CD14-positive monocyte (primary cell): Measurements from ENCODE around the gene KRT1. TPM values are rescaled to one million over a fixed set of nuclear protein-coding genes. Genes with fewer than 3 reads are reported as not detected.

Experiments used
- DNase-seq, 3 donors: peaks; one replicate each; pipeline ENCODE4 v3.0.0-alpha.2; 2011 to 2022
- H2AFZ ChIP-seq: 2 replicates; pipeline ENCODE4 v1.6.0; 2012; ENCODE audit warnings: mild to moderate bottlenecking, low read depth, low read length, inconsistent platforms; ENCODE audit not compliant: insufficient read depth, poor library complexity, severe bottlenecking
- H3K27ac ChIP-seq, 2 donors: 1 replicate in 1 of 2; 2 replicates in 1 of 2; pipeline ENCODE4 v1.5.1; 2012 to 2013; ENCODE audit warnings: low read length in 2 of 2, control low read depth in 1 of 2, inconsistent platforms in 1 of 2, low read depth in 1 of 2, mild to moderate bottlenecking in 1 of 2
- H3K27me3 ChIP-seq, 2 donors: one replicate each; pipeline versions ENCODE4 v1.6.0 to v1.6.1; 2011 to 2013; ENCODE audit warnings: low read length in 2 of 2; ENCODE audit not compliant: control insufficient read depth in 2 of 2, insufficient read depth in 2 of 2
- H3K36me3 ChIP-seq, 2 donors: replicated peaks in 1 of 2; 1 replicate in 1 of 2; 2 replicates in 1 of 2; pipeline versions ENCODE4 v1.5.1 to v1.6.1; 2012 to 2013; ENCODE audit warnings: low read length in 2 of 2, control low read depth in 1 of 2, inconsistent platforms in 1 of 2, mild to moderate bottlenecking in 1 of 2; ENCODE audit not compliant: insufficient read depth in 2 of 2, control insufficient read depth in 1 of 2
- H3K4me1 ChIP-seq, 2 donors: 1 replicate in 1 of 2; 2 replicates in 1 of 2; pipeline versions ENCODE4 v1.5.1 to v1.6.1; 2012 to 2013; ENCODE audit warnings: low read length in 2 of 2, control low read depth in 1 of 2, inconsistent platforms in 1 of 2, mild to moderate bottlenecking in 1 of 2, moderate library complexity in 1 of 2; ENCODE audit not compliant: insufficient read depth in 2 of 2, control insufficient read depth in 1 of 2
- H3K4me2 ChIP-seq: replicated peaks from 2 replicates; pipeline ENCODE3; 2012; ENCODE audit warnings: low read length, moderate library complexity, mild to moderate bottlenecking; ENCODE audit not compliant: poor library complexity, severe bottlenecking; ENCODE audit errors: extremely low read depth
- H3K4me3 ChIP-seq, 3 experiments: fragments of 200-600 bp in 1 of 3; sonication (generic) in 1 of 3; replicated peaks in 1 of 3; 1 replicate in 2 of 3; 2 replicates in 1 of 3; pipeline ENCODE4 v1.5.1; 2011 to 2013; ENCODE audit warnings: low read length in 3 of 3, mild to moderate bottlenecking in 3 of 3, control low read depth in 2 of 3, low read depth in 2 of 3, inconsistent platforms in 1 of 3, moderate library complexity in 1 of 3
- H3K79me2 ChIP-seq: 2 replicates; pipeline ENCODE4 v1.6.0; 2012; ENCODE audit warnings: mild to moderate bottlenecking, control low read depth, inconsistent platforms, low read length, moderate library complexity; ENCODE audit not compliant: insufficient read depth
- H3K9ac ChIP-seq: 2 replicates; pipeline ENCODE4 v1.6.0; 2017; ENCODE audit warnings: low read length, mild to moderate bottlenecking; ENCODE audit not compliant: insufficient read depth, poor library complexity, severe bottlenecking
- H3K9me3 ChIP-seq, 2 donors: replicated peaks in 1 of 2; 1 replicate in 1 of 2; 2 replicates in 1 of 2; pipeline versions ENCODE4 v1.5.1 to v1.6.1; 2012 to 2013; ENCODE audit warnings: low read length in 2 of 2, control low read depth in 1 of 2; ENCODE audit not compliant: control insufficient read depth in 1 of 2, insufficient read depth in 1 of 2
- H4K20me1 ChIP-seq: 2 replicates; pipeline ENCODE4 v1.6.0; 2012; ENCODE audit warnings: mild to moderate bottlenecking, low read length, control low read depth, moderate library complexity; ENCODE audit not compliant: insufficient read depth
- H3K27ac Mint-ChIP-seq, 7 donors: one replicate each; pipeline ENCODE4 v1.8.0; 2020; ENCODE audit warnings: mild to moderate bottlenecking in 7 of 7, mixed read lengths in 7 of 7, moderate library complexity in 6 of 7, inconsistent platforms in 2 of 7
- H3K27me3 Mint-ChIP-seq, 3 donors: one replicate each; pipeline ENCODE4 v1.8.0; 2021 to 2022; ENCODE audit warnings: low read depth in 3 of 3, mild to moderate bottlenecking in 3 of 3, mixed read lengths in 3 of 3, moderate library complexity in 3 of 3, inconsistent platforms in 1 of 3
- H3K36me3 Mint-ChIP-seq, 2 donors: one replicate each; pipeline ENCODE4 v1.8.0; 2020; ENCODE audit warnings: mixed read lengths in 2 of 2, inconsistent platforms in 1 of 2, mild to moderate bottlenecking in 1 of 2
- H3K4me1 Mint-ChIP-seq: one replicate; pipeline ENCODE4 v1.8.0; 2020; ENCODE audit warnings: mild to moderate bottlenecking, mixed read lengths
- H3K4me3 Mint-ChIP-seq, 2 donors: one replicate each; pipeline ENCODE4 v1.8.0; 2020; ENCODE audit warnings: mild to moderate bottlenecking in 2 of 2, mixed read lengths in 2 of 2, moderate library complexity in 1 of 2
- H3K9me3 Mint-ChIP-seq, 7 donors: one replicate each; pipeline ENCODE4 v1.8.0; 2020 to 2022; ENCODE audit warnings: mixed read lengths in 7 of 7, mild to moderate bottlenecking in 6 of 7, moderate library complexity in 6 of 7, inconsistent platforms in 2 of 7
- CTCF ChIP-seq: fragments of 200-600 bp; IDR thresholded peaks from one replicate; pipeline ENCODE4 v1.8.0; 2022; ENCODE audit warnings: antibody characterized with exemption, mild to moderate bottlenecking
- WGBS: methylation state at CpG from one replicate; pipeline ENCODE4 v1.1.5; 2013; ENCODE audit warnings: missing lambda C conversion rate; ENCODE audit not compliant: insufficient coverage; 5-methylcytosine and 5-hydroxymethylcytosine counted together
- intact Hi-C, 2 donors: fragments of 100-400 bp; cut with micrococcal nuclease; formaldehyde crosslinking; loops; one replicate each; pipeline versions ENCODE4 v1.15.0 to v1.15.1; 2023
- polyA plus RNA-seq, 3 donors: library from polyadenylated mRNA; depleted of rRNA in 1 of 3; unstranded in 2 of 3; stranded (reverse) in 1 of 3; fragments of 300-500 nt in 2 of 3; fragments of >200 nt in 1 of 3; fragmentation: Illumina TruSeq in 2 of 3; gene quantifications; 1 replicate in 2 of 3; 2 replicates in 1 of 3; pipeline ENCODE4 v1.2.3, GENCODE V29; 2012 to 2021

The KRT1 gene
- polyA plus RNA-seq, 3 donors: not detected

GRCh38 chr12:52631264-52631663 lies 48.9 kb downstream of the KRT1 start:
- no peak for TF ChIP-seq CTCF
- WGBS: 25% methylated on average over 4 of the region's 4 CpGs
- Mint-ChIP-seq H3K4me1 (peaks cover 8% of the 10 kb centered on the region), H3K36me3 (no peaks in the 10 kb centered on the region), H3K27me3 (peaks cover 0 to 10% (median 7%) of the 10 kb centered on the region in 3 donors), H3K9me3 (no peaks in the 10 kb centered on the region), H3K4me3 (no peak overlapping the region), H3K27ac (no peak overlapping the region)
- DNase-seq: no peak
- H4K20me1 ChIP-seq: no peaks in the 10 kb centered on the region
- peaks cover 0 to 2% of the 10 kb centered on the region in 2 donors for H3K4me1 ChIP-seq
- H3K36me3 ChIP-seq: no peaks in the 10 kb centered on the region
- no peak overlapping the region for H3K9ac ChIP-seq
- H2AFZ ChIP-seq: no peak overlapping the region
- no peaks in the 10 kb centered on the region for H3K27me3 ChIP-seq
- H3K9me3 ChIP-seq: no peaks in the 10 kb centered on the region
- H3K27ac ChIP-seq: no peak overlapping the region
- H3K4me3 ChIP-seq: no peak overlapping the region
- H3K79me2 ChIP-seq: no peaks in the 10 kb centered on the region
- no peak overlapping the region for H3K4me2 ChIP-seq
- intact Hi-C loops: no loop called here

- Histone ChIP-seq H3K9ac (no peak overlapping the region), H3K79me2 (no peaks in the 10 kb centered on the region), H3K27me3 (no peaks in the 10 kb centered on the region), H3K4me2 (no peak overlapping the region), H4K20me1 (no peaks in the 10 kb centered on the region), H3K27ac (no peak overlapping the region), H3K4me1 (no peaks in the 10 kb centered on the region), H3K9me3 (no peaks in the 10 kb centered on the region), H3K4me3 (no peak overlapping the region), H3K36me3 (no peaks in the 10 kb centered on the region), H2AFZ (no peak overlapping the region)
- Mint-ChIP-seq H3K4me3 (no peak overlapping the region), H3K27me3 (peaks cover 0 to 10% (median 7%) of the 10 kb centered on the region in 3 donors), H3K27ac (no peak overlapping the region), H3K9me3 (no peaks in the 10 kb centered on the region), H3K36me3 (no peaks in the 10 kb centered on the region), H3K4me1 (peaks cover 8% of the 10 kb centered on the region)
- no peak for TF ChIP-seq CTCF
- intact Hi-C loops: no loop called here
- no peak for DNase-seq
- no CpG with 5 or more reads among the region's 4 CpGs for WGBS
Observed at GRCh38 chr12:52630599-52631200, 49.5 kb downstream of the KRT1 start.
